KG1 (cell line): ENCODE results near the gene CTDSPL2.
"Not testable (repeated sequence)": the region's sequence is repeated elsewhere in the genome, so short reads cannot be mapped to it uniquely, and the experiment has no call there.

Experiments used
- DNase-seq: peaks from one replicate; lab custom pipeline; 2025; lab: John Stamatoyannopoulos, UW

Gene CTDSPL2

GRCh38 chr15:44541282-44541958 is 114.0 kb downstream of the CTDSPL2 start:
- no peak for DNase-seq

GRCh38 chr15:44542596-44542995 is 115.2 kb downstream of the CTDSPL2 start:
- no peak for DNase-seq

- DNase-seq, result not testable (repeated sequence)
Observed at GRCh38 chr15:44544745-44545144, 117.3 kb downstream of the CTDSPL2 start.

- no peak for DNase-seq
Observed at GRCh38 chr15:44545913-44546802, 118.7 kb downstream of the CTDSPL2 start.

- DNase-seq, result not testable (repeated sequence)
Observed at GRCh38 chr15:44549152-44549551, 121.7 kb downstream of the CTDSPL2 start.

- DNase-seq, result no peak
Observed at GRCh38 chr15:44550256-44550655, 122.8 kb downstream of the CTDSPL2 start.

- no peak for DNase-seq
Observed at GRCh38 chr15:44550734-44551133, 123.3 kb downstream of the CTDSPL2 start.

- DNase-seq, result no peak
Observed at GRCh38 chr15:44554934-44555723, 127.7 kb downstream of the CTDSPL2 start.

GRCh38 chr15:44560926-44561325 is 133.5 kb downstream of the CTDSPL2 start:
- not testable (repeated sequence) for DNase-seq

GRCh38 chr15:44565387-44566154 is 138.1 kb downstream of the CTDSPL2 start:
- DNase-seq, result no peak

- DNase-seq, result no peak
Observed at GRCh38 chr15:44566155-44566540, 138.7 kb downstream of the CTDSPL2 start.

GRCh38 chr15:44568338-44568737 is 140.9 kb downstream of the CTDSPL2 start:
- no peak for DNase-seq

GRCh38 chr15:44569316-44569715 is 141.9 kb downstream of the CTDSPL2 start:
- no peak for DNase-seq

- DNase-seq, result no peak
Observed at GRCh38 chr15:44570361-44570760, 142.9 kb downstream of the CTDSPL2 start.

GRCh38 chr15:44573386-44573785 is 146.0 kb downstream of the CTDSPL2 start:
- DNase-seq, result no peak

GRCh38 chr15:44574734-44575133 is 147.3 kb downstream of the CTDSPL2 start:
- no peak for DNase-seq
